NCI-H1436 (cell line): ENCODE measurements around the gene CLASRP.
A peak's percentile ranks its signal among the peaks of the same experiment; 100 is the strongest.

ENCODE experiments used
- DNase-seq: peaks from one replicate; lab custom pipeline; 2025; lab: John Stamatoyannopoulos, UW

CLASRP gene

GRCh38 chr19:45061965-45062364 is 23.1 kb downstream of the CLASRP start:
- DNase-seq = no peak

GRCh38 chr19:45063851-45064801 is 25.3 kb downstream of the CLASRP start:
- no peak for DNase-seq

- DNase-seq = no peak
Measured at GRCh38 chr19:45066921-45067661, 28.2 kb downstream of the CLASRP start.

- no peak for DNase-seq
Measured at GRCh38 chr19:45068041-45068440, 29.2 kb downstream of the CLASRP start.

- no peak for DNase-seq
Measured at GRCh38 chr19:45069056-45069455, 30.2 kb downstream of the CLASRP start.

GRCh38 chr19:45070214-45070613 is 31.4 kb downstream of the CLASRP start:
- DNase-seq = no peak

- no peak for DNase-seq
Measured at GRCh38 chr19:45070861-45071544, 32.2 kb downstream of the CLASRP start.

GRCh38 chr19:45071545-45071938 is 32.7 kb downstream of the CLASRP start:
- DNase-seq = no peak

- DNase-seq = no peak
Measured at GRCh38 chr19:45071969-45072790, 33.3 kb downstream of the CLASRP start.

- no peak for DNase-seq
Measured at GRCh38 chr19:45074744-45075300, 36.0 kb downstream of the CLASRP start.

- DNase-seq = peak; percentile 7
Measured at GRCh38 chr19:45075301-45076028, 36.6 kb downstream of the CLASRP start.

GRCh38 chr19:45076029-45076850 is 37.4 kb downstream of the CLASRP start, which contains the start of gene ZNF296:
ZNF296 (minus strand) TSS chr19:45076478; CDS start chr19:45076373, 105 bp downstream.
- peak; percentile 70 for DNase-seq

GRCh38 chr19:45076851-45077730 is 38.2 kb downstream of the CLASRP start:
- no peak for DNase-seq

GRCh38 chr19:45078390-45079062 is 39.7 kb downstream of the CLASRP start:
- DNase-seq = no peak

- DNase-seq = peak; percentile 51
Measured at GRCh38 chr19:45079063-45079910, 40.4 kb downstream of the CLASRP start, which contains the start of gene GEMIN7. GEMIN7 (plus strand) TSS chr19:45079260; CDS start chr19:45090115, 10,855 bp downstream.

GRCh38 chr19:45079911-45080370 is 41.1 kb downstream of the CLASRP start:
- DNase-seq = no peak

GRCh38 chr19:45082170-45082569 is 43.3 kb downstream of the CLASRP start:
- DNase-seq = no peak
